HG02588 (cell line): Measurements from ENCODE around the gene CTH.
"Not testable (repeated sequence)": the region's sequence is repeated elsewhere in the genome, so short reads cannot be mapped to it uniquely, and the experiment has no call there.

Experiments
- ATAC-seq: cut with Tn5 transposase; IDR thresholded peaks from one replicate; pipeline ENCODE4 v1.9.1; 2021; ENCODE audit warnings: mild to moderate bottlenecking, moderate library complexity; ENCODE audit not compliant: unreplicated experiment

CTH gene

DNA sequence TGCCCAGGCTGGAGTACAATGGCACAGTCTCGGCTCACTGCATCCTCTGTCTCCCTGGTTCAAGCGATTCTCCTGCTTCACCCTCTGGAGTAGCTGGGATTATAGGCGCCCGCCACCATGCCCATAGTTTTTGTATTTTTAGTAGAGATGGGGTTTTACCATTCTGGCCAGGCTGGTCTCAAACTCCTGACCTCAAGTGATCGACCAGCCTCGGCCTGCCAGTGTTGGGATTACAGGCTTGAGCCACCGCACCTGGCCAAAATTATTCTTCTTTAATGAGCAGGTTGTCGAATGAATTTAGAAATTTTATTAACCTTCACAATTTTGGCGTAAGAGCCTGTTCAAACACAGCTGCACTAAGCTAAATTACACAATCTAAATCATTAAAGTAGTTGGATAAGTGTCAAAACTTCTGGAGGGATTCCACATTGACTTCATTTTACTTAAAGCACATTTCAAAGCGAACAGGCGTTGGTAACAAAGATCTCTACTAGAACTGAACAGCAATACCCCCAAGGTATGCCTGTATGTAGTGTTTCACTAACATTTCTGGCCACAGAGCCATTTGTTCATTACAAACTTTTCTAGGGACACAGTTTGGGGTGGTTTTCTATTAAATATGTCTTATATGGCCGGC lies 5.2 kb upstream of the CTH start:
- ATAC-seq: no peak

DNA sequence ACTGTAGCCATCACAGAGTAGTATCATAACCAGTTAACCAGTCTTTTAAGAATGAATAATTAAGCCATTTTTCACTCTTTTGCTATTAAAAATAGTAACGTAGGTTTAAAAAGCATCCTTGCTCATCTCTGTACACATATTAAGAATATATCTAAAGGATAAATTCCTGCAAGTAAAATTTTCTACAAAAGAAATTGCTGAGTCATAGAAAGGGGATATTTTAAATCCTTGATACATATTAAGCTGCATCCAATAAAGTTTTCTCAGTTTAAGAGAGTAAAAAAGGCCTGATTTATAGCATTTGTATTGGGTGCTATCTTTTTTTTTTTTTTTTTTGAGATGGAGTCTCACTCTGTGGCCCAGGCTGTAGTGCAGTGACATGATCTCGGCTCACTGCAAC lies 1.9 kb upstream of the CTH start:
- no peak for ATAC-seq

DNA sequence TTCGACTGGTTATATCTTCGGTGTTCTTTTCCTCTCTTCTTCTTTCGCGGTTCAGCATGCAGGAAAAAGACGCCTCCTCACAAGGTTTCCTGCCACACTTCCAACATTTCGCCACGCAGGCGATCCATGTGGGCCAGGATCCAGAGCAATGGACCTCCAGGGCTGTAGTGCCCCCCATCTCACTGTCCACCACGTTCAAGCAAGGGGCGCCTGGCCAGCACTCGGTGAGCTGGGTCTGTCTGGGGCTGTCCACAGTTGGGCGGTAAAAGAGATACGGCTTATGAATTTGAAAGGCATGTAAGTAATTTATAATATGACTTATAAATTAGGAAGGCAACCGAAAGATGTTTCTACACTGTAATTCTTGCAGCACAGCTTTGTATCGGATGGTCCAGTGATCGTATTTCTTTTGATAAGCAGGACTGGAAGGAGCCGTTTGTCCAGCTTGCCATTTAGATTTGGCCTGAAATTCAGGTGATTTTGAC lies 334 bp downstream of the CTH start:
- ATAC-seq: no peak

DNA sequence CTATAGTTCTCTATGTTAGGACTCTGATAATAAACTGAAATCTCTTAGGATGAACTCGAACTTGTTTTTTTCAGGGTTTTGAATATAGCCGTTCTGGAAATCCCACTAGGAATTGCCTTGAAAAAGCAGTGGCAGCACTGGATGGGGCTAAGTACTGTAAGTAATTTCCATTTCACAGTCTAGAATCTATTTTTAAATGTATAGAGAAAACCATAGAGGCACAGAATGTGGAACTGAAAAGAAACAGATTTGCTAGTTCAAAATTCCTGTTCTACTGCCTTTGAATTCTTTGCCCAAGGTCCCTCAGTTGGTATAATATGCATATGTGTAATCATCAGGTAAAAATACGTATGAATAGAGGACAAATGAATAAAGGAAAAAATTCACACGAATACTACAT lies 4.8 kb downstream of the CTH start:
- no peak for ATAC-seq

DNA sequence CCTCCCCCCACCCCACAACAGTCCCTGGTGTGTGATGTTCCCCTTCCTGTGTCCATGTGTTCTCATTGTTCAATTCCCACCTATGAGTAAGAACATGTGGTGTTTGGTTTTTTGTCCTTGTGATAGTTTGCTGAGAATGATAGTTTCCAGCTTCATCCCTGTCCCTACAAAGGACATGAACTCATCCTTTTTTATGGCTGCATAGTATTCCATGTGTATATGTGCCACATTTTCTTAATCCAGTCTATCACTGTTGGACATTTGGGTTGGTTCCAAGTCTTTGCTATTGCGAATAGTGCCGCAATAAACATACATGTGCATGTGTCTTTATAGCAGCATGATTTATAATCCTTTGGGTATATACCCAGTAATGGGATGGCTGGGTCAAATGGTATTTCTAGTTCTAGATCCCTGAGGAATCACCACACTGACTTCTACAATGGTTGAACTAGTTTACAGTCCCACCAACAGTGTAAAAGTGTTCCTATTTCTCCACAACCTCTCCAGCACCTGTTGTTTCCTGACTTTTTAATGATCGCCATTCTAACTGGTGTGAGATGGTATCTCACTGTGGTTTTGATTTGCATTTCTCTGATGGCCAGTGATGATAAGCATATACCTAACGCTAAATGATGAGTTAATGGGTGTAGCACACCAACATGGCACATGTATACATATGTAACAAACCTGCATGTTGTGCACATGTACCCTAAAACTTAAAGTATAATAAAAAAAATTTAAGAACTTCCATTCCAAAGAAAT lies 8.1 kb downstream of the CTH start:
- ATAC-seq: not testable (repeated sequence)

DNA sequence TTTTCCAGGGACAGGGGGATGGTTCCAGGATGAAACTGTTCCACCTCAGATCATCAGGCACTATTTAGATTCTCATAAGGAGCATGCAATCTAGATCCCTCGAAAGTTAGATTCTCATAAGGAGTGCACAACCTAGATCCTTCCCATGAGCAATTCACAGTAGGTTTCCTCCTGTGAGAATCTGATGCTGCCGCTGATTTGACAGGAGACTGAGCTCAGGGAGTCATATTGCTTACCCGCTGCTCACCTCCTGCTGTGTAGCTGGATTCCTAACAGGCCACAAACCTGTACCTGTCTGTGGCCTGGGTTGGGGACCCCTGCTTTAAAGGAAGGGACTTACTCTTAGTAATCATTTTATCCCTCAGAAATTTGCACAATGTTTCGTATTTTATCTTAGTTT lies 9.3 kb downstream of the CTH start:
- ATAC-seq: no peak

DNA sequence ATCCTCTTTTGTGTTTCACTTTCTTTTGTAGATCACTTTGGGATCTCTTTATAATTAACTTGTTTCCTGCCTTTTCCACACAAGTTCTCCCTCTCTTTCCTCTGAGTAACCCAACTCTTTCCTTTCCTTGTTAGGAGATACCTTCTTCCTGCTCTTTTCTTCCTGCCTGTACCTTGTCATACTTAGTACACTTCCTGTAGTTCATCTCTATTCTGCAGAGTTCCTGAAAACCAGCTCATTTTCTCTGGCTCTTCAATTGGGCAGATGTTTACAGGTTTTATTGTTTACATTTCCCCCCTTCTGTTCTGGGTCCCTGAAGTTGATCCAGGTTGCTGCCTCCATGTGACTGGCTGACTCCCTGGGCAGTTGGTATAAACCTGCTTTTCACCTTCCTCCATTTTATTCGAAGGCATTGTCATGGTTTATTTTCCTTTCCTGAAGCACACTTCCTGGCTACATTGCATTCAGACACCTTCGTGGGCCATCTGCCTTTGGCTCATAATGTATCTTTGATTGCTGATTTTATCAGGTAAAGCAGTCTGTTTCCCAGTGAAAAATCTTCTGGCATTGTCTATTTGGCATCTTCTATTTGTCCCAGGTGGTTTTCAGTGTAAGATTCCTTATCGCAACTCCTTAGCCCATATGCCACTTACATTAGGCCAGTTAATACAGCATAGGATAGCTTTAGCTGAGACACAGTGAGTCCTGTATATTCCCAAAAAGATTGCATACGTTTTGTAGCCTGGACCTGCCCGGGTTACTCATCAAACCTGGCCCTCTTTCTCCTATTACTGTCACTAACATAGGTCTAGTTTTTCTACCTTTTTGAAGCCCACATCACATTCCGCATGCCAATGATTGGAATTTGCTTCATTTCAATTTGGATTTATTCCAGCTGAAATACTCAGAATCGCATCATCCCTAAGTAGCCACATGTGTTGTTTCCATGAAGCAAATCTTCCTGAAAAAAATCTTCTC lies 15.4 kb downstream of the CTH start:
- ATAC-seq: no peak

DNA sequence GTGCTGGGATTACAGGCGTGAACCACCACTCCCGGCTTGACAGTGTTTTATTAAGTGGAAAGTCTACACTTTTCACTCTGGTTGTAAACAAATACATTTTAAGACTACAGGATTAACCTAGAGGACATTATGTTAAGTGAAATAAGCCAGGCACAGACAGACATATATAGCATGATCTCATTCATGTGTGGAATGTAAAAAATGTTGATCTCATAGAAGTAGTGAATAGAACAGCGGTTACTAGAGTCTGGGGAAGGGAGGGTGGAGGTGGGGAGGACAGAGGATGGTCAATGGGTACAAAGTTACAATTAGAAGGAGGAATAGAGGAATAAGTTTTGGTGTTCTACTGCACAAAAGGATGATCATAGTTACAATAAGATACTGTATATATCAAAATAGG lies 16.9 kb downstream of the CTH start:
- ATAC-seq: no peak

DNA sequence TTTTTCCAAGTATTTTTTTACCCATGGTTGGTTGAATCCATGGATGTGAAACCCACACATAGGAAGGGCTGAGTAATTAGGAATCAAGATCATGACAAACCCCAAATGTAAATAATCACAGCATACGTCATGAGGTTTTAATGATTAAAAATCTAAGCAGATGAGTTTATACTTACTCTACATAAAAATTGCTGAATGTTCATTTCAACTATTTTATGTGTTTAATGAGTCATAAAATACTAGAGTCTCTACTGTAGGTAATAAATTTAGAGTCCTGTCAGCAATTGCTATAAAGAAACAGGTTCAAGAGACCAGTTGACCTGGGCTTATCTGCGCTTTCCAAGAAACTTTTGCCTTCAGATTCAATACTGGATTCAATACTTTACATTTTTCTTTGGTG lies 18.2 kb downstream of the CTH start:
- no peak for ATAC-seq

DNA sequence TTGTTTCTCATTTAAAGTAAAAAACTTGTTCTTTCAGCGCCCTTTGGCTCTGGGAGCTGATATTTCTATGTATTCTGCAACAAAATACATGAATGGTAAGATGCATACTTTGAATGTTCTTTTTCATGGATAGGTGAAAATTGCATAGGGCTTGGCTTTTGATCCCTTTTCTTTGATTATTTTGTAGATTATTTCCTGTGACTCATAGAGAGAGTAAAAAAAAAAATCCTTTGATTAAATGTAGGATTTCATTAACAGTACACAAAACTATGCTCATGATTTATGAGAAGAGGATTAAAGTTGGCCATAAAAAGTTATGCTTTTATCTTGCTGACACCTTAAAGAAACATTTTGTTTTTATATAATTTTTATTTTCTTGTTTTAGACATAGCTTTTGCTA lies 18.7 kb downstream of the CTH start:
- ATAC-seq: no peak

DNA sequence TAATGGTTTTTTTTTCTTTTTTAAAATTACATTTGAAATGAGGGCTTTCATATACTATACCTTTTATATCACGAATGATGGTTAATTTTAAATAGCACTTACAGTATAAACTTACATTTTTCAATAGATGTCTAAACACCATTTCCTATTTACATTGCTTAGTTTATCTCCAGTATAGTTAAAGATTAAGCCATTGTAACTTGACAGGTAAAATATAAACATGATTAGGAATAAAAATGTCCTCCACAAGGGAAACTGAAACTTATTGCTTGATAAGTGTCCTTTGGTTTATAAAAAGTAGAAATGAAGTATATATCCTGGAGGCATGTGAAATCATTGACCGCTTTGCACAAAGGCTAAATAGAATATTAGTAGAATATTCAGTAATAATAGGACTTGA lies 20.2 kb downstream of the CTH start:
- no peak for ATAC-seq

DNA sequence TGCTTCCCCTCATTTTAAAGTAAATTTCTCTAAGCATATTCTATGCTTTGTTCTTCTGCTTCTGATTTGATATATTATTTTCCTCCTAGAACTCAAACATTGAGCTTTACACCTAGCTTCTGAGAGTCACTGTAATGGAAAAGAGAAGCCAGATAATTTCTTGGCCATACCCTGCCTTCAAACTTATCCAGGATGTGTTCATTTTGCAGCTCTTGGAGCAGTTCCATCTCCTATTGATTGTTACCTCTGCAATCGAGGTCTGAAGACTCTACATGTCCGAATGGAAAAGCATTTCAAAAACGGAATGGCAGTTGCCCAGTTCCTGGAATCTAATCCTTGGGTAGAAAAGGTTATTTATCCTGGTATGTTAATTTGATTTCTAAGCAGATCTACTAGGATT lies 20.8 kb downstream of the CTH start:
- no peak for ATAC-seq

DNA sequence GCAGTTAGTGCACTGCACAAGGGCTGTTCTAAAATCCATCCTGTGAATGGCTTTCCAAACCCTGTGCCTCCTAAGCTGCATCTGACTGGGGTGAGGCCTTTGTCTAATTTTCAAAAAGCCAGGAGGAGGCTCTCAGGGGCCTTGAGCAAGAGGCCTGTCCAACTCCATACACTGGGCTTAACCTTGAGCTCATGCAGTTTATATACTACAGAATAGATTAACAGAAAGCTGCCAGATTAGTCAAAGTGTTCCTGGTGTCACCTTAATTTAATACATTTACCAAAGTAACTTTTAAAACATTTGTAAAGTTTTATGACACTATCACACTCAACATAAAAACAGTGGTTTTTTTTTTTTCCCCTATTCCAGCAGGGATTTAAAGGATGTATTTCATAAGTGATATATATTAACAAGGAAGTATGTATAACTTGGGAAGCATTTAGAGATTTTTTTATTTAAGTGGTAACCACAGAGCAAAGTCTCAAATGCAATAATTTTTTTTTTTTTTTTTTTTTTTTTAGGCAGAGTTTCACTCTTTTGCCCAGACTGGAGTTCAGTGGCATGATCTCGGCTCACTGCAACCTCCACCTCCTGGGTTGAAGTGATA lies 23.3 kb downstream of the CTH start:
- no peak for ATAC-seq

DNA sequence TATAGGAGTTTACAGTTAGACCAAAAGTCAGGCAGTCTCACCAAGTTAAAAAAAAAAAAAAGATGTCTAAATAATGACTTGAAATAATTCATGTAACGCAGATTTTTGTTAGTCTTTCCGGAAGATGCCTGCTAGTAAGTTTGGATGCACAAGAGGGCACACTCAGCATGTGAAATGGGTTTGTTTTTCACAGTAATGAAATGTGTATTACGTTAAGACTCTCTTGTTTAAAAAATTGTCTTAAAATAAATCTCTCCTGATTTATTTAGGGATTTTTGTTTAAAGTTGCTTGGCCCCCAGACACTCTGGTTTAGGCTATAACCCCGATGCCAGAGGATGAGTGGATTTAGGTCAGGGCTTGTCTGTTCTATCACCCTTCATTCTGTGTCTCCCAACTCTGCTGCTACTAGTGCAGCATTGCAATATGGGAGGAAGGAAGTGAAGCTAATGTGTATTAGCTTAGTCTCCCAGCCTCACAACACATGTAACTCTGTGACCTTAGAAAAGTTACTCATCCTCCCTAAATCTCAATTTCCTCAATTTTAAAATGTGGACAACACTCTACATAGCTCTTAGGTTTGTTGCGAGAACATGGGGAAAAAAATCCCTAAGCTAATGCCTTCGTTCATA lies 25.7 kb downstream of the CTH start:
- ATAC-seq: no peak

DNA sequence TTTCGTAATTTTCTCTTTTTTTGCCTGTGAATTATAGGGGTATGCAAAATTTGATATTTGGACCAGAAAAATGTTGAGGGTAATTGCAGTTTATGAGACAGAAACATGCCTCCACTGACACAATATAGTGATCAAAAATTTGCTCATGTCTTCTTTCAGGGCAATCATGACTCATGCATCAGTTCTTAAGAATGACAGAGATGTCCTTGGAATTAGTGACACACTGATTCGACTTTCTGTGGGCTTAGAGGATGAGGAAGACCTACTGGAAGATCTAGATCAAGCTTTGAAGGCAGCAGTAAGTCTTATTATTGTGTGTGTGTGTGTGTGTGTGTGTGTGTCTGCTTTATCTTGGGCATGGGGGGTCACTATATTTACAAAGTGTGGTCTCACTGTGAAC lies 27.5 kb downstream of the CTH start:
- no peak for ATAC-seq

DNA sequence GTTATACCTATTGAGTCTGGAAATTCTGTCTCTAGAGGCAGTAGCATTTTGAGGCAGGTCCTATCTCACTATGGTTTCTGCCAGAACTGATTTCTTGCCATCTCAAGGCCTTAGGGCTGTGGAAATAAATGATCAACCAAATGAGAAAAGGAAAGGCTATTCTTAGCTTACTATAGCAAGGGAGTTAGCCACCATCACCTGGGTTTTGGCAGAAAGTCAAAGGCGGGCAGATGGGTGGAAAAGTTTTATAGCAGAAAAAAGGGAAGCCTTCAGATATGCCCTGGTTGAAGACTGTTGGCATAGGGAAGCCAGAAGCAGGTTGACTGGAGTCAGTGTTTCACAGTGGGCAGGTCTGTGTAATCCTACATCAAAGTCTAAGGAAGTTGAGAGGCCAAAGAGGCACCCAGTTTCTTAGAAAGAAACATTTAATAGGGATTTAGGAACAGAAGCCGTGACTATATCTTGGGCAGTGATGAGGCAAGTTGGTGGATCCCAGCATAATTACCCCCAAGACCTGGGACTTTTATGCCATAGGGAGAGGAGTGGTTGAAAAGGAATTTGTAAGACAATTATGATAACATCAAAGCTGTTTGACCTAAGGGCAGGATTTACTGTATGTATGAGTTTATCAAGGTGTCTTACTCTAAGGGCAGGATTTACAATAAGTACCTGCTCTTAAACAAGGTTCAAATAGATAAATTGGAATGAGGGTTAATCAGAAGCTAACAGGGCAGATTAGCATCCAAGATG lies 29.7 kb downstream of the CTH start:
- no peak for ATAC-seq

DNA sequence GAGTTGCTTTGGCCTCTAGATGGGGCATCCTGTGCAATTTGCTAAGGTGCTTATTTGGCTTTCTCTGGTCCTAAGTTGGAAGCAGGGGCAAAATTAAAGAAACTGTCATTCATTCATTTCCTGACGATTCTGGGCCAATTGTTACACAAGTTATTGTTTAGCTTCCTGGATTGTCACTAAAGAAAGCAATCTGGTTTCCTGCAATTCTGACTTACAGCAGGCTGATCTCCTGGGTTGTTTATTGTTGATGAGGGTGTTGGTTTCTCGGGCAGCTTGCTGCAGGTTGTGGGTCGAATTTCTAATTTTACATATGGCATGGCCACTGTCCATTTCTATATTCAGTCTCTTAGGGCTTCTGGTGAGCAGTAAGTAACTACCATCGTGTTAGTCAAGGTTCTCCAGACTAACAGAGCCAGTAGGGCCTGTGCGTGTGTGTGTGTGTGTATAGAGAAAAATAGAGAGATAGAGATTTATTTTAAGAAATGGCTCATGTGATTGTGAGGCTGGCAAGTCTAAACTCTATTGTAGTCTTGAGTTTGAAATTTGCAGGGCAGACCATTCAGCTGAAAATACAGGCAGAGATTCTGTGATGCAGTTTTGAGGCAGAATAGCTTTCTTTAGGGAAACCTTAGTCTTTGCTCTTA lies 30.4 kb downstream of the CTH start:
- no peak for ATAC-seq

DNA sequence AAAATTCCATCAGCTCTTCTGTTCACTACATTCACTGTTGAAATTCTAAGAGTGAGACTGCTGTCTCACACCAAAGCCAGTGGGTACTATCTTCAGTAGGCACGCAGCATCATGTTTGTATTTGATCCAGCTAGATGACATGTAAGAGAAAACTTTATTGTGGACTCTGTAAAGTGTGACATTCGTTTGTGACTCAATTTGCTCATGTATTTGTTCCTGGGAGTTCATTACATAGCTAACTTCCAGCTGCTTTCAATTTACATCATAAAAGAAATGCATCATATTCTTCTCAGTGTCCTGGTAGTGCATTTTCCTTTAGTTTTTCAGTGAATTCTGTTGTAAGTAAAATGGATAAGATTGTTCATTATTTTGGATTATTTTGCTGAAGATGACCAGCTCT lies 31.4 kb downstream of the CTH start:
- ATAC-seq: no peak

DNA sequence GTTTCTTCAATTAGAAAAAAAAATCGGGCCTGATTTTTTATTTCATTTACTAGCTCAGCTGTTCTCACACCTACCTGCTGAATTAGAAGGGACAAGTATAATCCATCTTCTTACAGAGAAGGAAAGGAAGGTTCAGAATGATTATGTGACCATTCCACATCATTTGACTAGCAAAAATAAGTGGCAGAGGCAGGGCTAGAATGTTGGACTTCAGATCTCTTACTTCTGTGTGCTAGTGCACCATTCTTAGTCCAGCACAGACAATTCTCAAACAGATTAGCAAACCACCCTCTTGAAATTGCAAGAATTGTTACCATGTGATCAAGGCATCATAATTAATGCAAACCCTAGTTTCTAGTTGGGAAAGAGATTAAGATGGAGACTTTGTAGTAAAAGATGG lies 32.7 kb downstream of the CTH start:
- no peak for ATAC-seq
